Neuronal stem cell (in vitro differentiated cells): ENCODE results near the gene PKNOX2.

Experiments
- DNase-seq: peaks from one replicate; pipeline ENCODE4 v3.0.0-alpha.2; 2013; ENCODE audit warnings: low spot score
- H2AFZ ChIP-seq: one replicate; pipeline ENCODE4 v1.6.1; 2013; ENCODE audit warnings: mild to moderate bottlenecking, low read length, inconsistent platforms
- H2AK5ac ChIP-seq: 2 replicates; pipeline ENCODE4 v1.6.1; 2013; ENCODE audit warnings: low read depth, mild to moderate bottlenecking, inconsistent platforms, low read length, moderate library complexity, mixed read lengths
- H2BK120ac ChIP-seq: 2 replicates; pipeline ENCODE4 v1.6.1; 2013; ENCODE audit warnings: low read depth, mild to moderate bottlenecking, inconsistent platforms, low read length, moderate library complexity, mixed read lengths
- H2BK12ac ChIP-seq: one replicate; pipeline ENCODE4 v1.6.1; 2013; ENCODE audit warnings: low read length, inconsistent platforms
- H2BK15ac ChIP-seq: 2 replicates; pipeline ENCODE4 v1.6.1; 2013; ENCODE audit warnings: mild to moderate bottlenecking, low read length, inconsistent platforms, mixed read lengths
- H2BK5ac ChIP-seq: one replicate; pipeline ENCODE4 v1.6.1; 2013; ENCODE audit warnings: inconsistent platforms, mild to moderate bottlenecking, low read length, moderate library complexity
- H3K14ac ChIP-seq: one replicate; pipeline ENCODE4 v1.6.1; 2013; ENCODE audit warnings: low read length, inconsistent platforms
- H3K18ac ChIP-seq: 2 replicates; pipeline ENCODE4 v1.6.1; 2013; ENCODE audit warnings: low read length, inconsistent platforms
- H3K23ac ChIP-seq: 2 replicates; pipeline ENCODE4 v1.6.1; 2013; ENCODE audit warnings: low read depth, mild to moderate bottlenecking, mixed read lengths, low read length, inconsistent platforms; ENCODE audit not compliant: poor library complexity
- H3K27ac ChIP-seq: replicated peaks from 3 replicates; pipeline ENCODE4 v1.5.1; 2013; ENCODE audit warnings: low read length, inconsistent platforms
- H3K27me3 ChIP-seq, 3 experiments: 2 replicates each; pipeline ENCODE4 v1.6.1; 2013; ENCODE audit warnings: low read length in 3 of 3, mild to moderate bottlenecking in 2 of 3, inconsistent platforms in 1 of 3, low read depth in 1 of 3, mixed read lengths in 1 of 3, moderate library complexity in 1 of 3; ENCODE audit not compliant: control insufficient read depth in 3 of 3, insufficient read depth in 3 of 3
- H3K36me3 ChIP-seq, 2 donors: replicated peaks in 1 of 2; 2 replicates each; pipeline ENCODE4 v1.6.1; 2013; ENCODE audit warnings: low read length in 2 of 2; ENCODE audit not compliant: control insufficient read depth in 2 of 2, insufficient read depth in 2 of 2
- H3K4ac ChIP-seq: 2 replicates; pipeline ENCODE4 v1.6.1; 2013; ENCODE audit warnings: inconsistent platforms, mild to moderate bottlenecking, low read length, moderate library complexity
- H3K4me1 ChIP-seq, 2 donors: 1 replicate in 1 of 2; 2 replicates in 1 of 2; pipeline ENCODE4 v1.6.1; 2013; ENCODE audit warnings: low read length in 2 of 2, low read depth in 1 of 2; ENCODE audit not compliant: control insufficient read depth in 2 of 2, insufficient read depth in 1 of 2
- H3K4me2 ChIP-seq: one replicate; pipeline ENCODE4 v1.6.1; 2013; ENCODE audit warnings: mild to moderate bottlenecking, low read length, inconsistent platforms; ENCODE audit not compliant: insufficient read depth, poor library complexity, severe bottlenecking
- H3K4me3 ChIP-seq, 2 donors: 2 replicates each; pipeline ENCODE4 v1.5.1; 2013; ENCODE audit warnings: low read length in 2 of 2, mild to moderate bottlenecking in 2 of 2, inconsistent platforms in 1 of 2, moderate library complexity in 1 of 2
- H3K79me1 ChIP-seq: one replicate; pipeline ENCODE4 v1.6.1; 2013; ENCODE audit warnings: low read depth, mild to moderate bottlenecking, inconsistent platforms, low read length, moderate library complexity
- H3K9ac ChIP-seq: one replicate; pipeline ENCODE4 v1.6.1; 2013; ENCODE audit warnings: mild to moderate bottlenecking, low read depth, low read length, inconsistent platforms; ENCODE audit not compliant: poor library complexity
- H3K9me3 ChIP-seq, 2 donors: replicated peaks in 1 of 2; 2 replicates each; pipeline versions ENCODE3 to v1.6.1; 2013; ENCODE audit warnings: low read length in 2 of 2, mild to moderate bottlenecking in 2 of 2, inconsistent platforms in 1 of 2, low read depth in 1 of 2, mixed read lengths in 1 of 2, moderate library complexity in 1 of 2; ENCODE audit not compliant: control insufficient read depth in 2 of 2, insufficient read depth in 1 of 2
- H4K8ac ChIP-seq: one replicate; pipeline ENCODE4 v1.6.1; 2013; ENCODE audit warnings: low read depth, mild to moderate bottlenecking, inconsistent platforms, low read length, moderate library complexity
- H4K91ac ChIP-seq: one replicate; pipeline ENCODE4 v1.6.1; 2013; ENCODE audit warnings: low read length, low read depth, mild to moderate bottlenecking, inconsistent platforms; ENCODE audit not compliant: poor library complexity
- WGBS, 2 donors: extraction: QIAGEN DNeasy Blood & Tissue Kit; methylation state at CpG; one replicate each; pipeline ENCODE4 v1.1.7; 2013; ENCODE audit warnings: missing lambda C conversion rate in 2 of 2, mixed read lengths in 1 of 2; ENCODE audit not compliant: insufficient read length in 2 of 2, insufficient replicate concordance in 1 of 2; ENCODE audit errors: extremely low coverage in 2 of 2; 5-methylcytosine and 5-hydroxymethylcytosine counted together

PKNOX2 gene

DNA sequence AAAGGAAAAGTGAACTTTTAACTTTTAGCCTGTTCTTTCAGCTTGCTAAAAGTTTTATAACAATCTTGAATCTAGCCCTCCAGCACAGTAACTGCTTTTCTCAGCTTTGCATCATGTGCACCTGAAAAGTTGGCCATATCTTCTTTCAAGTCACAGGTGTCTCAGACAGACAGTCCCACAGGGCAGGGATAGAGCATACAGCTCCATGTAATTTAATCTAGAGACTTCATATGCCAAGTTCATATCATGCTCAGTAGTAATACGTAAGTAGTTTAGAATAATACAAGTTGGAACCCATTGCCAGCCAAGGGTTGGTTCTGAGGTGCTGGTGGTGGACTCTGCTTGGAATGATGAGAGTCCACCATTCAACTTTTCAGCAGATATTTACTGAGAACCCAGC is 68.6 kb downstream of the PKNOX2 start:
- no CpG with 5 or more reads among the region's 1 CpG for WGBS, 2 donors
- Histone ChIP-seq H3K36me3 (peaks cover 2 to 30% of the 10 kb centered on the region in 2 donors), H3K9me3 (peaks cover 0 to 14% of the 10 kb centered on the region in 2 donors)

GRCh38 chr11:125233736-125234275 is 69.3 kb downstream of the PKNOX2 start:
- WGBS, 2 donors, result no CpG with 5 or more reads among the region's 8 CpGs
- H3K4ac ChIP-seq, result no peak overlapping the region

More for the DNA sequence above, 68.6 kb downstream of the PKNOX2 start:
- no peak overlapping the region for H2BK5ac ChIP-seq
- H3K4me3 ChIP-seq, result no peak overlapping the region
- H2AK5ac ChIP-seq, result no peak overlapping the region
- no peak overlapping the region for H2BK120ac ChIP-seq
- no peak overlapping the region for H3K9ac ChIP-seq
- H3K79me1 ChIP-seq, result peaks cover 4% of the 10 kb centered on the region
- no peak overlapping the region for H3K18ac ChIP-seq
- no peak overlapping the region for H3K4ac ChIP-seq
- H2AFZ ChIP-seq, result no peak overlapping the region
- DNase-seq, result no peak
- H4K91ac ChIP-seq, result no peak overlapping the region
- no peak overlapping the region for H3K4me2 ChIP-seq
- no peak overlapping the region for H3K23ac ChIP-seq
- peaks cover 20 to 28% of the 10 kb centered on the region in 2 donors for H3K4me1 ChIP-seq
- H2BK15ac ChIP-seq, result no peak overlapping the region
- no peak overlapping the region for H2BK12ac ChIP-seq
- H3K27me3 ChIP-seq, result peaks cover 0 to 4% (median 0%) of the 10 kb centered on the region in 3 experiments
- no peak overlapping the region for H4K8ac ChIP-seq
- H3K14ac ChIP-seq, result no peak overlapping the region
- H3K27ac ChIP-seq, result no peak overlapping the region

GRCh38 chr11:125235071-125235471 is 70.5 kb downstream of the PKNOX2 start:
- no peak overlapping the region for H2BK120ac ChIP-seq
- no peak overlapping the region for H3K18ac ChIP-seq
- no peak overlapping the region for H3K4me3 ChIP-seq
- peaks cover 3% of the 10 kb centered on the region for H3K79me1 ChIP-seq
- H3K4me2 ChIP-seq, result no peak overlapping the region
- H3K27me3 ChIP-seq, result peaks cover 0 to 4% (median 0%) of the 10 kb centered on the region in 3 experiments
- no peak overlapping the region for H4K8ac ChIP-seq
- no peak overlapping the region for H2AK5ac ChIP-seq
- no peak overlapping the region for H3K27ac ChIP-seq
- no peak overlapping the region for H2BK15ac ChIP-seq
- DNase-seq, result peak; percentile 64
- no peak overlapping the region for H3K4ac ChIP-seq
- no peak overlapping the region for H3K14ac ChIP-seq
- H3K9ac ChIP-seq, result no peak overlapping the region
- H3K36me3 ChIP-seq, result peaks cover 2 to 45% of the 10 kb centered on the region in 2 donors
- H2BK5ac ChIP-seq, result no peak overlapping the region
- no peak overlapping the region for H3K23ac ChIP-seq
- no peak overlapping the region for H2AFZ ChIP-seq
- peaks cover 0 to 22% of the 10 kb centered on the region in 2 donors for H3K9me3 ChIP-seq
- H2BK12ac ChIP-seq, result no peak overlapping the region
- H4K91ac ChIP-seq, result no peak overlapping the region
- WGBS, 2 donors, result no CpG with 5 or more reads among the region's 5 CpGs
- H3K4me1 ChIP-seq, result peaks cover 18 to 28% of the 10 kb centered on the region in 2 donors

More at GRCh38 chr11:125233736-125234275, 69.3 kb downstream of the PKNOX2 start:
- no peak for DNase-seq
- Histone ChIP-seq H3K27ac (no peak overlapping the region), H2BK5ac (no peak overlapping the region), H2BK15ac (no peak overlapping the region), H3K14ac (no peak overlapping the region), H4K91ac (no peak overlapping the region), H3K36me3 (peaks cover 2 to 36% of the 10 kb centered on the region in 2 donors), H3K4me3 (no peak overlapping the region), H3K4me1 (peaks cover 19 to 28% of the 10 kb centered on the region in 2 donors), H2BK120ac (no peak overlapping the region), H2BK12ac (no peak overlapping the region), H2AFZ (no peak overlapping the region), H2AK5ac (no peak overlapping the region), H3K23ac (no peak overlapping the region), H3K9ac (no peak overlapping the region), H3K79me1 (peaks cover 4% of the 10 kb centered on the region), H3K18ac (no peak overlapping the region), H3K27me3 (peaks cover 0 to 4% (median 0%) of the 10 kb centered on the region in 3 experiments), H3K9me3 (peaks cover 0 to 16% of the 10 kb centered on the region in 2 donors), H3K4me2 (no peak overlapping the region), H4K8ac (no peak overlapping the region)

DNA sequence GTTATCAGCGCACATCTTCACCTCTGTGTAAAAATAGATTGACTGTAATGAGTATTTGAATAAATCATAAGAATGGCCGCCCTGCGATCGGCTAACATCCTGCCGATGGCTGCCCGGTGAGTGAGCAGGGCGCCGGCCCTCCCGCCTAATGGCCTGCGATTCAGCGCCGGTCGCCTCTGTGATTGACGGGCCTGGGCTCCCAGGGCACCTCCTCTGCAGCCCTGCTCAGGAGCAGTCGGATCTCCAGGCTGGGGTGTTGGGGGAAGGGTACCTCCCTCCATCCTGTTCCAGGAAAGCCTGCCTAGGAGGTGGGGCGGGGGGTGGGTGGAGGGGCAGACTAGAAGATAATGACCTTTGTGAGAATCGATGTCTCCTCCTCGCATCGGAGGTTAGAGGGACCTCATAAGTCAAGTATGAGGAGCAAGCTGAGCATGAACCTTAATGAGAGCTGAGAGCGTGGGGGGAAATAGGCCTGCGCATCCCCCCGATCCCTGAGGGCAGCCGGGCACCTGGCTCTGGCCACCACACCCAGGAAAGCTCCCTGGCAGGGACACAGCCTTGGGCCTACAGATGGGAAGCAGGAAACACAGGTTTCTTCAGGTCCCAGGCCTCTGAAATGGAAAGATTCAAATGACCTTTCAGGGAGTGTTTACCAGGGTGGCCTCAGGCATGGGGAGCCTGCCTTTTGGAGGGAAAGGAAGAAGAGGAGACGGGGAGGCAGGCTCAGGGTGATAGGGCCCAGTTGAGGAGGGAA is 71.7 kb downstream of the PKNOX2 start:
- Histone ChIP-seq H3K27ac (no peak overlapping the region), H2BK120ac (no peak overlapping the region), H3K4ac (no peak overlapping the region), H2AK5ac (no peak overlapping the region), H3K9ac (no peak overlapping the region), H3K23ac (no peak overlapping the region), H2BK5ac (no peak overlapping the region), H3K4me2 (no peak overlapping the region), H2BK15ac (no peak overlapping the region), H3K4me3 (no peak overlapping the region), H3K36me3 (peaks cover 2 to 57% of the 10 kb centered on the region in 2 donors), H3K79me1 (peaks cover 3% of the 10 kb centered on the region), H4K8ac (no peak overlapping the region), H2BK12ac (no peak overlapping the region), H3K14ac (no peak overlapping the region), H4K91ac (no peak overlapping the region), H3K4me1 (peaks cover 21 to 28% of the 10 kb centered on the region in 2 donors), H3K9me3 (peaks cover 0 to 22% of the 10 kb centered on the region in 2 donors), H2AFZ (no peak overlapping the region), H3K18ac (no peak overlapping the region), H3K27me3 (peaks cover 0 to 4% (median 0%) of the 10 kb centered on the region in 3 experiments)
- WGBS, 2 donors, result no CpG with 5 or more reads among the region's 24 CpGs
- no peak for DNase-seq
